GM19438 (cell line): ENCODE measurements around the gene BBS2.

Experiments used
- ATAC-seq: cut with Tn5 transposase; IDR thresholded peaks from one replicate; pipeline ENCODE4 v1.9.1; 2021; ENCODE audit warnings: low read depth; ENCODE audit not compliant: unreplicated experiment

BBS2 gene

DNA sequence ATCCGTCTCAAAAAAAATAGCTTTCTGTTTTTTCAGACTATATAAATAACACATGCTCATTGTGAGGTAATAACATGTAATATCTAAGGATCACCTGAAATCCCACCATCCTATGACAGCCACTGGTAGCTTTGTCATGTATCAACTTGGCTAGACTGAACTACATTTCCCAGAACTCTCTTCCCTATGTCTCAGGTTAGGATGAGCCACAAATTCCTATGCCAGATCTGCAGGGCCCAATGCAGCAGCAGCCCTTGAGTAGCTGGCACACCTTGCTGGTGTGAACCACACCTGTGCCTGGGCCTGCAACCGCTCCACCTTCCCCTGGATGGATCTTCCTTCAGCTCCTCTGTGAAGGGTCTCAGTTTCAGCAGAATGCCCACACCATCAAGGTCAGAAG, 40.4 kb downstream of the BBS2 start:
- ATAC-seq = no peak

DNA sequence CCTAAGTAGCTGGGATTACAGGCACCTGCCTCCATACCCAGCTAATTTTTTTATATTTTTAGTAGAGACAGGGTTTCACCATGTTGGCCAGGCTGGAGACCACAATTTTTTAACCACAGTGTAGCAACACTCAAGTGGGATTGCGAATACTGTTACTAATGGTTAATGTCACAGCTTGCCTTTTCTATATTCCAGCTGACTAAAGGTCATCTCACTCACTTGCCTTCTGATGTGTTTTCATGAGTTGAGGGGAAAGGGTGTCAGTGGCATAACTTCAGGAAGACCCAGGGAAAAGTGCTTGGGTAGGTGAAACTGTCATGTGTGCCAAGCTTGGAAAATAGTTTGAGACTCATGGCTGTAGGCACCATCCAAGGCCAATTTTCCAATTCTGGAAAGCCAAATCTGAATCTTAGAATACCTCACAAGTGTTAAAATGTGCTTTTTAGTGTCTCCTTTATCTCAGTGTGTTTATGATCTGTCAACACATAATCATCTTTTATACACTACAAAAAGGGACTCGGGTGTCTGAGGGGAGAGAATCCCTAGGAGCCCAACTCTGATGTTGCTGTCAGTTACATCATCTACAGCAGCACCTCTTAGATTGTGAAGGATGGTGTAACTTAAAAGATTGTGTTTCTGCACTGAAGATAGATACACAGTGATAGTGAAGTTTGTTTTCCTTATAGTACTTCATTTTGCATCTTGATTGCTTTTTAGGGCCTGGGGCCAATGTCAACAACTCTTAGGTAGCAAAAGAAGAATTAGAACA, 41.4 kb downstream of the BBS2 start:
- no peak for ATAC-seq

DNA sequence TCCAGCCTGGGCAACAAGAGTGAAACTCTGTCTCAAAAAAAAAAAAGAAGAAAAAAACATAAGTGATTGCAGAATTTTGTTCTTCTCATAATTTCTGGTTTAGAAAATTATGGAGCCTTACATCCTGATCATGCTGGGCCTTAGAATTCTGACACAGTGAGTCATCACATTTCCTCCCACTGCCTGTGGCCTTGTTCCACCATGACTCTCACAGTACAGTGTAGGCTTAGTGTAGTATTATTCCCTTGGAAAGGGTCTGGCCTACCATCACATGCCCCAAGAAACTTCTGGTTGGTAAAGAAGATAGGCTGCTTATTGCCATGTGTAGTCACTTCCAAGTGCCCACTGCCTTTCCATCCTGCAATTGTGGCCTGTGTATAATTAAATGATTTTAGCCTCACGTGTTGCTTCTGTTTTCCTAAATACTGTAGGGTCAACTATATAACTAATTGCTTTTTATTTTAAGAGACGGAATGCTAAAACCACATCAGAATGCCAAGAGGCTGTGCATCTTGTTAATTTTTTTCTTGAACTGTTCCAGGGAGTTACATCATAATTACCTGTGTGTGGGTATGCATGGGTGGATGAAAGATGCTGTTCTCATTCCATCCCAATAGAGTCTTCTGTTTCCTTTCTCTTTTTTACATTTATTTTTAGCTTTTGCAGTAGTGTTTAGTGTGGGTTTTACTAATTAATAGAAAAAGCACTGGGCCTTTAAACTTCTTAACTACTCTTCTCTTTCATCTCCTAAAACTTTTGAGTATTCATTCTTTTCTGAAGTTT, 42.5 kb downstream of the BBS2 start:
- no peak for ATAC-seq

- ATAC-seq = no peak
Measured at GRCh38 chr16:56475201-56475600, 44.6 kb downstream of the BBS2 start.

DNA sequence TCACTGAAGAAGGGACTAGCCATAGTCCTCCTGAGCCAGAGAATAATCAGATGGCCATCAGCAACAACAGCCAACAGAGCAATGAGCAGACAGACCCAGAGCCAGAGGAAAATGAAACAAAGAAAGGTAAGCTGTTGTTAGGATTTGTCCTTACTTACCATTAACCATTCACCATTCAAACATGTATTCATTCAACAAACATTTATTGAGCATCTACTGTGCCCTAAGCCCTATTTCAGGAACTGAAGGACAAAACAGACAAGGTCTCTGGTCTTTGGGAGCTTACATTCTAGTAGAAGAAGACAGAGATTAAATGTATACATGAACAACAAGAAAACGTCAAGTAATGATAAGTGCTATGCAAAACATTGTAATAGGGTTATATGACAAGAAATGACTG, 49.2 kb downstream of the BBS2 start:
- ATAC-seq = no peak

DNA sequence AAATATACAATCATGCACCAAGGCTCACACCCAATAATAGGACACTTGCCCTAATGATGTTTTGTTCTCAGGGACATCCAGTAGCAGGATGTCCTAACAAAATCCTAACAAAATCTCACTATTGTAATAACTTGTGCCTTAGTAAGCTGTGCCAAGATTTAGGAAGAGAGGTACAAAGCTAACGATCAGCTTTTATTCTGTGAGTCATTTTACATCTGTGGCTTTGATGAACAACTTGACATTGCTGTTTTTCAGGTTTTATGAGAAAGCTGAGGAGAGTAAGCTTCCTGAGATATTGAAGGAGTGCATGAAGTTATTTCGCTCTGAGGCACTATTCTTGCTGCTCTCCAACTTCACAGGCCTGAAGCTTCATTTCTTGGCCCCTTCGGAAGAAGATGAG, 49.6 kb downstream of the BBS2 start:
- no peak for ATAC-seq

DNA sequence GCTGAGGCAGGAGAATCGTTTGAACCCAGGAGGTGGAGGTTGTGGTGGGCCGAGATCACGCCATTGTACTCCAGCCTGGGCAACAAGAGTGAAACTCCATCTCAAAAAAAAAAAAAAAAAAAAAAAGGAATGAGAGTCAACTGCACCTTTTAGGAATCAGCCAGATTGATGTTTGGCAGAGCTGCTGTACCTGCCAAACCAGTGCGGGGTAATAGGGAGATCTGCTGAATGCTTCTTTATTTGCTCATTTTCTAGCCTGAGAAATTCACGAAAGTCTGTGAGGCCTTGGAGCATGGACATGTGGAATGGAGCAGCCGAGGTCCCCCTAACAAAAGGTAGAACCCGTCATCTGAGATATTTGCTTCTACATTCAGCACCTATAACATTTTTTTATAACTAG, 50.1 kb downstream of the BBS2 start:
- no peak for ATAC-seq

DNA sequence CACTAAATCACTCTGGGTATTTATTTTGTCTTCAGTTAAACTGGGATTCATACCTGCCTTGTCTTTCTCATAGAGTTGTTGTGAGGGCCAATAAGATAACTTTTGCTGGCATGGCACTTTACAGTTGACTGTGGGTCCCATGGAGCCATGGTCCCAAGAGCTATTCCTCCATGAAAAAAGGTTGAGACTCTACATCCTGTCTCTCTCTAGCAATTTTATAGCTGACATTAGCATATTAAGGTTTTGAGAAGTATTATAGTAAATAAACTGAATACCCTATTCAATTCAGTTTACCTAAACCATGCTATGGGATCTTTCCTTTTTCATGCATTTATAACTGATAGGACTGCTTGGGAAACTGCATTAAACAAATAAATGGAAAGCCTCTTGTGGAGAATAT, 51.0 kb downstream of the BBS2 start:
- ATAC-seq = no peak

DNA sequence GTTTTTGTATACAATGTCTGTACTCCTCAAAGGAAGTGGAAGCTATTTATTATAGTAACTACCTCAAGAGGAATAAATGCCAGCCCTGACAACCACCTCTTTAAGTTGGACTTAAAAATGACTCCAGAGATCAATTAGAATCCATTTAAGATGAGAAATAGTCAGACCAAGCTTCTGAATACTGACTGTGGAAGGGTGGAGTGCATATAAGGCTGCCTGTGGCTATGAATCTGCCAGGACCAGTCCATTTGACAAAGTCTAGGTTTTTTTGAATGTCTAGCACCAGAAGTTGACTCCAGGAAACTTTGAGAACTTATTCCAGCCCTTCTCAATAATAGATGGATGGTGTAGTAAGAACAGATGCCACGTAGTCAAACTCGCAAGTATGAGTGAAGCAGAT, 53.5 kb downstream of the BBS2 start:
- no peak for ATAC-seq

- no peak for ATAC-seq
Measured at GRCh38 chr16:56463153-56463552, 56.7 kb downstream of the BBS2 start.

DNA sequence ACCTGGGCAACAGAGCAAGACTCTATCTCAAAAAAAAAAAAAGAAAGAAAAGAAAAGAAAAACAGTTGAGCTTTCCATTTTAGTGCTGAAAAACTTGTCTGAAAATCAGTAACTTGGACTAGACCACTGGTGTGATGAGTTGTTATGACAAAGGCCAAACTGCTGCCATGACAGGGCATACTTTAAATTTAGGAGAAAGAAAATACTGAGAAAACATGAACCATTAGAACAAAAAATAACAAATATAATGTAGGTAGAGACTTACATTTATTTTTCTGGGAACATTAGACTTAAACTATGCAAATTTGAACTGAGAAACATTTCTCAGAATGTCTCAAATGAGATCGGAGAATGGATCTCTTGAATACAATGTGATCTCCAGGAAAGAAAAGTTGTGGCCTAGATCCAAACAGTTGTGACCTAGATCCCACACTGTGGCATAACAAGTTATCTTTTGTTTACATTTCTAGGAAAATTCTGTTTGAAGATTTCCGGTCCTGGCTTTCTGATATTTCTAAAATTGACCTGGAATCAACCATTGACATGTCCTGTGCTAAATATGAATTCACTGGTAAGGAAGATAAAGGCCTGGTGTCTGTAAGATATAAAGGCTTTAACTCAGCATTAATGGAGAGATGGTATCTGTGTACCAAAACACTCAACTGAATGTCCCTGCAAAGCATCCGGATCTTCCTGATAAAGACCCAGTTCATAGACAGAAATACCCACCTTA, 57.6 kb downstream of the BBS2 start:
- no peak for ATAC-seq

DNA sequence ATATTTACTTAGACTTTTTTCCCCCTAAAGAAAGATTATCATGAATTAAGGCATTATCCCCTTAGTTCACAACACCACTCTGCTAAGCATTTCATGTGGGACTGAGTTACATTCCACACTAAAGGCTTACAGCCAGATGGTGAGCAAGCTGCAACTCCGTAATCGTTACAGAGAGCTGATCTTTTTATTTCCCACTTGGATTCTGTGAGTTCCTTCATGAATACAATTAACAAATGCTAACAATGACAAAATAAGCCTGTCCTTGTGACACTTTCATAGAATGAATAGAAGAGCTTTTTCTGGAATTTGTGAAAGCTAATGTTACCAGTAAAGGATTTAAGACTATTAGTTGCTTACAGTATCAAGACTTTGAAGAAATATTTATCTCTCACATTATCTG, 59.7 kb downstream of the BBS2 start:
- ATAC-seq = no peak

DNA sequence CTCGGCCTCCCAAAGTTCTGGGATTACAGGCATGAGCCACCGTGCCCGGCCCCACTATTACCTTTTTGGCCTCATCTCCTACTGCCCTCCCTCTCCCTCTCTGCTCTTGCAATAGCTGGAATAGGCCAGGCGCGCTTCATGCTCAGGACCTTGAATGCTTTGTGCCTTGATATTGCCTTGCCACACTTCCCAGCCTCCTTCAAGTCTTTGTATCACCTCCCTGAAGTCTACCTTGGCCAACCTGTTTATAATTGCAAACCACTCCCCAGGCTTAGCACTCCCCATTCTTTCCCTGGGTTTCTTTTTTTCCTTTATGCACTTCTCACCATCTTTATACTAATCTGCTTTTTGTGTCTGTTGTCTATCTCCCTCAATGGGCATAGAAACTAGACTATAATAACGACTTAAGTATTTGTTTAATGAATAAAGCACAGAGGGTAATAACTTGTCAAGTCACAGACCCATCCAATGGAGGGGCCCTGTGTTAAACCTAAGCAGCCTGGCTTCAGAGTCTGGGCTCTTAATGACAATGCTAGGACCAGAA, 61.8 kb downstream of the BBS2 start:
- ATAC-seq = no peak

DNA sequence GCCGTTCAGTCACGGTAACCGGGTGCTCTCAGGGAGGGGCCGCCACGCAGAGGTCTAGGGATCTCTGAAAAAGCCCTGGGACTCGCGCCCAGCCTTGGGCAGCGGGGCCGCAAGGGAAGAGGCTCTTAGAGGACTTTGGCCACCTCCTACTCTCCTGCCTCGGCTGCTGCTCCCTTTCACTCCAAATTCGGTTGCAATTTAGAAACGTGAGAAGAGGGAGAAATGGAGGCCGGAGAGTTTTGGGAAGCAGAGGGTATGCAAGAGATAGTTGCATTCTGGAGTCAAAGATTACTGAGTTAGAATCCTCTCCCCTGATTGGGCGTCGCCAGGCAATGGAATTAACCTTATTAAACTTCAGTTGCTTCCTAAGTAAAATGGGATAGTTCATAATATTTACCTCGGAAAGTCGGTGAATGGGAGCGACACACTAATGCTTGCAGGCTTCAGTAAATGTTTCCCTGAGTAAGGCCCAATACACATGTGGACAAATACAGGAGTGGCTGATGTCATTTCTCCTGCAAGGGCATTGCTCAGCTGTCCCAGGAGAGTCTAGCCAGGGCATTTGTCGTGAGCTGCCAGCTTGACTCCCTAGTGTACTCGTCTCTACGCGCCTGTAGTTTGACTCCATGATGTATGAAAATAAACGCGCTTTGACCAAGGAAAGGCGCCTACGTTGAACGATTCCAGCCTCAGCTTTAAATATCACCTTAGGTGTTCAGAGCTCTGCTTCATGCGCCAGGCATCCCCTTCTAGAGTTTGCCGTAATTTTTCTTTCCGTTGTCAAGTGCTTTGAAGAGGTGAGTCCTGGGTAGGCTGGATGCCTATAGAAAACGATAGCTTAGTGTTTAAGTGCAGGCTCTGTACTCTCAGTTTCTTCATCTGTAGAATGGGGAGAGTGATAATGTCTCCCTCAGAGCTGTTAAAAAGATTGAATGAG, 67.8 kb downstream of the BBS2 start:
- peak; percentile 42 for ATAC-seq

GRCh38 chr16:56450986-56451752, 68.7 kb downstream of the BBS2 start, which contains the start of the genes NUDT21 and OGFOD1:
Gene NUDT21, minus strand, starts transcription at chr16:56451332. Its CDS starts 130 bp downstream, at chr16:56451202.
Gene OGFOD1, plus strand, starts transcription at chr16:56451554. Its CDS starts 59 bp downstream, at chr16:56451613.
- peak; percentile 96 for ATAC-seq

DNA sequence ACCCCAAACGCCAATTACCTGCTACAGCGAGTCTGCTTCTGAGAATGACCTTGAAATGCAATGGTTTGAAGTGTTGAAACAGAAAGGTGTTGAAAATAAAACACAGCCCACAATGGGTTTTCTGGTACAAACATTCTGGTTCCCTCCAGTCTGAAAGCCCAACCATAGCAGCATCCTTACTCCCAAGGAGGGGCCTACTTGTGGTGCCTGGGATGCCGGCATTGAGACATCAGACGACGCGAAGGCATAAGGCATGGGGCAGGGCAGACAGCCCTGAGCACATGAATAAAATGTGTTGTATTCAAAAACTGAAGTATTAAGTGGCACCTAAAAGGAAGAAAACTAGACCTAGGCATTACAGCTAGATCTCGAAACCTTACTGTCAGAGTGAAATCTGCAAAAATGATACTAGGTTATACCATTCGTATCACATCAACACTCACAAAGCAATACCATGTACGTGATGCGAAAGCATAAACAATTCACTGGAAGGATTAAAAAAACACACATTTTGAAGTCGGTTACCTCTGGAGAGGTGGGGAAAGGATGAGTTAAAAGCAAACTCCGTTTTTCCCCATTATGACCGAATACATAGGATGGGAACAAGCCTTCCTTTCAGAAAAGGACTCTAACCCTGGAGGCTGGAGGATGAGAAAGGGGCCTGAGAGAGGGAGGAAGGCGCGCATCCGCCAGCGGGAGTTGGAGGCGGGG, 69.4 kb downstream of the BBS2 start:
- peak; percentile 42 for ATAC-seq

DNA sequence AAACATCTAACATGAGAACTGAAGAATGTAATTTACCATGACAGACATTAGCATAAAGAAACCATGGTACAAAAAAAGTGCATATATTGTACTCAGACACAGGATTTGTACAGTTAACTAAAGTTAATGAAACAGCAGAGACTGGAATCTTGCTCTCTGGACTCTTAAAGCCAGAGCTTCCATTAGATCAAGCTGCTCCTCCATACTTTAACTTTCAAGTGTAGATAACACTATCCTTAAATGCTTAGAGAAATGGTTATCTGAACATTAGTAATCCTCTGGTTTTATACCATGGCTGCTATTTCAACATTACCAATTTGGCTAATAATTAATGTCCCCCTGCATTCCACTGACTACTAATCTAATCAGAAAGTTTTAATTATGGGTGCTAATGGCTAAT, 71.8 kb downstream of the BBS2 start:
- no peak for ATAC-seq

GRCh38 chr16:56447286-56447685, 72.5 kb downstream of the BBS2 start:
- ATAC-seq = no peak
